NCI-H2171 treated with DMSO at 0.1 percent for 48 hours (cell line): Measurements from ENCODE around the gene ZNF236.

ENCODE experiments used
- DNase-seq: peaks from one replicate; lab custom pipeline; 2025; lab: John Stamatoyannopoulos, UW

The ZNF236 gene

DNA sequence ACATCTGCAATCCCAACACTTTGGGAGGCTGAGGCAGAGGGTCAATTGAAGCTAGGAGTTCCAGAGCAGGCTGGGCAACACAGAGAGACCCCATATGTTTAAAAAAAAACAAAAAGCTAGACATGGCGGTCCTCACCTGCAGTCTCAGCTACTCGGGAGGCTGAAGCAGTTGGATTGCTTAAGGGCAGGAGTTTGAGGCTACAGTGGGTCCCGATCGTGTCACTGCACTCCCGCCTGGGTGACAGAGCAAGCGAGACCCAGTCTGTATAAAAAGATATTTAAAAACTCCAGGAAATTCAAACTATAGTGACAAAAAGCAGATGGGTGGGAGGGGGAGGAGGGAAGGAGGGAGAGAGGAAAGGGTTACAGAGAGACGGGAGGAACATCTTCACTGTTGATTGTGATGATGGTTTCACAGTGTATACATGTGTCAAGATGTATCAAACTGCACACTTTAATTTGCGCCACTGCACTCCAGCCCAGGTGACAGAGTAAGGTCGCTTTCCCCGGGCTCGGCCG is 942 bp upstream of the ZNF236 start:
- DNase-seq, result peak; percentile 35

- peak; percentile 20 for DNase-seq
Measured at GRCh38 chr18:76821875-76822505, 367 bp upstream of the ZNF236 start.

DNA sequence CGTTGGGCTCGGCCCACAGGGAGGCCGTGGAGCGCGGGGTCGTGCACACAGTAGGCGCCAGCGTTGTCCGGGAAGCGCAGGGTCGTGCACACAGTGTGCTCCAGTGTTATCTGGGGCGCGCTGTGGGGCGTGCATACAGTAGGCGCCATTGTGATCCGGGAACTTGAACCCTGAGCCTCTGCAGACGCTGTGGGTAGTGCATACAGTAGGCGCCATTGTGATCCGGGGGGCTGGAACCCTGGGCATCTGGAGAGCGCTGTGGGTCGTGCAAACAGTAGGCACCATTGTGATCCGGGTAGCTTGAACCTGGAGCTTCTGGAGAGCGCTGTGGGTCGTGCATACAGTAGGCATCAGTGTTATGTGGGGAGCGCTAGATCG is 793 bp downstream of the ZNF236 start:
- DNase-seq, result no peak

DNA sequence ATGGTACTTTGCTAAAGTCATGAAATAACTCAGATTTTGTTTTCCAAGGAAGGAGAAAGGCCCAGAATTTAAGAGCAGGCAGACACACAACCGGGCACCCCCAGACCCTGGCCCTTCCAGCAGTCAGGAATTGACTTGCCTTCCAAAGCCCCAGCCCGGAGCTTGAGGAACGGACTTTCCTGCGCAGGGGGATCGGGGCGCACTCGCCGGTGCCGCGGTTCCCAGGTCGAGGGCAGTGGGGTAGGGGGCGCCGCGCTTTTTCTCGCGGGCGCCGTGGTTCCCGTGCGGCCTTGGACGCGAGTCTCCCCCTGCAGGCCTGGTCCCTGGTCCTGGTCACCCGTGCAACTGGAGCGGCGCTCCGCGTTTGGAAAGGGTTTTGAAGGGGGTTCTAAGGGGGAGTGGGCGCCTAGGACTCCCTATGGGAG is 1.2 kb downstream of the ZNF236 start:
- no peak for DNase-seq

DNA sequence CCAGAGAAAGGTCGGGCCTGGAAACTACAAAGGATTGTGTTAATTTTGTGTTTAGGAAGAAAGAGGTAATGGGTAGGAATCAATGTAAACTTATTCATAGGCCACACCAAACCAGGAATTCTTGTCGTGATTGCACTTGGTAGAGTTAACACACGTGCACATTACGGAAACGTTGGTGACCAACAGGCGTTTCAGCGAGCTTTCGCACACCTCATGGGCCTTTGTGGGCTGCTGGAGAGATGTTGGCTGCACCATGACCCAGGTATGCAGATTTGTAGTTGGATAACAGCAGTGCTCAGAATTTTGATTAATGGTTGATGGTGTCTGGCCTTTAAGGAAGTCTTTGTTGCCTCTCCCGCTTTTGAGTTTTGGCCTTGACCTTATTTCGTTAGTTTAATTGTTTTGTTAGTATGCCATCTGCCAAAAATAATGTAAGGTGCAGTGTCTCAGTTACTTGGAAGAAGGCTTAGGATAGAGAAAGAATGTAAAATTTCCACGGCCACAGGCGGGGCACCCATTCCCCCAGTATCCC is 1.9 kb downstream of the ZNF236 start:
- no peak for DNase-seq

GRCh38 chr18:76824754-76825153 is 2.4 kb downstream of the ZNF236 start:
- DNase-seq, result no peak

- DNase-seq, result no peak
Measured at GRCh38 chr18:76827205-76828200, 5.1 kb downstream of the ZNF236 start.

DNA sequence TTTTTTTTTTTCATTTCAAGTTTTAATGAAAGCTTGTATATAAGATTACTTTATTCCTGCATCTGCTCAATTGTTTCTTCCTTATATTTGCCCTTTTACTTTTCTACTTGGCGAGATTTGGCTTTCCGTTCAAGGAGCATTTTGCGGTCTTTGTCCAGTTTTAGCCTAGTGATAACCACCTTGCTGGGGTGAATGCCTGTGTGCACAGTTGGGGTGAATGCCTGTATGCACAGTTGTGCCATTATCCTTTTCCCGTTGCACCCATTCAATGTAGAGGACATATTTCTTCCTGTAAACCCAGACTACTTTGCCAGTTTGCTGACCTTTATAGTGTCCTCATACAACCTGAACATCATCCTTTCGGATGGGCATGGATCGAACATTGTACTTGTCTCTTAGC is 12.0 kb downstream of the ZNF236 start:
- DNase-seq, result no peak

DNA sequence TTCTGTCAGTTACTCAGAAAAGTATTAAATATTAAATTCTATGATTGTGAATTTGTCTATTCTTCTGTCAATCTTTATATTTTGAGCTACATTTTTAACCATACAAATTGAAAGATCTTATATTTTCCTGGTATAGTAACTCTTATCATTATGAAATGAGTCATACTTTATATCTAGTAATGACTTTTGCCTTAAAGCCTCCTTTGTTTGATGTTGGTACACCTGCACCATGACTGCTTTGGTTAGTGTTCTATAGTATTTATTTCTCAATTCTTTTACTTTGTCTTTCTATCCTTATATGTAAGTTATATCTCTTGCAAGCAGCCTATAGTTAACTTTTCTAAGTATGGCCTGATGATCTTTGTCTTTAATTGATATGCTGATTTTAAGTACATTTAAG is 13.0 kb downstream of the ZNF236 start:
- DNase-seq, result no peak

DNA sequence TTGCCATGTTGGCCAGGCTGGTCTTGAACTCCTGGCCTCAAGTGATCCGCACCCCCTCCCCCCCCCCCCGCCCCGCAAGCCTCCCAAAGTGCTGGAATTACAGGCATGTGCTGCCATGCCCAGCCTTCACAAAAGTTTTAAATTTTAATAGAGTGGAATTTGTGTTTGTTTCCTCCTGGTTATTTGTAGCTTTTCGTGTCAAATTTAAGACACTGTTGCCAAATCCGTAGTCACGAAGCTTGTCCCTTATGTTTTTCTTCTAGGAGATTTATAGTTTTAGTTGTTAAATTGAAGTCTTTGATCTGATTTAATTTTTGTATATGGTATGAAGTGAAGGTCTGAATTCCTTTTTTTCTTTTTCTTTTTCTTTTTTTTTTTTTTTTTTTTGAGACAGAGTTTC is 14.7 kb downstream of the ZNF236 start:
- DNase-seq, result no peak

DNA sequence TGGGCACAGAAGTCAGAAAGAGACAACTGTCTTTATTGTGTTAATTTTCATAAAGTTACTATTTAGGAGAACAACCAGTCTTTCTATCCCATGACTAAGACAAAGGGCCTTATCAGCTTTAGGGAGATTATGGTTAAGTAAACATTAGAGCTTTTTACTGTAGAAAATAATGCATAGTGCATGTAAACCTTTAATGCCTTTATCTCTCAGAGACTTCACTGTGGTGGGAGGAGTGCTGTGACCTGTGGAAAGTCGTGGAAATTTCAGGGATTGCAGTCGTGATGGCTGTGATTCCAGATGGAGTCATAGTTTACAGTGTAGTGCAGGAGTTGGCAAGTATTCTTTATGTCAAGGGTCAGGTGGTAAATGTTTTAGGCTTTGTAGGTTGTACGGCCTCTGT is 15.8 kb downstream of the ZNF236 start:
- no peak for DNase-seq

DNA sequence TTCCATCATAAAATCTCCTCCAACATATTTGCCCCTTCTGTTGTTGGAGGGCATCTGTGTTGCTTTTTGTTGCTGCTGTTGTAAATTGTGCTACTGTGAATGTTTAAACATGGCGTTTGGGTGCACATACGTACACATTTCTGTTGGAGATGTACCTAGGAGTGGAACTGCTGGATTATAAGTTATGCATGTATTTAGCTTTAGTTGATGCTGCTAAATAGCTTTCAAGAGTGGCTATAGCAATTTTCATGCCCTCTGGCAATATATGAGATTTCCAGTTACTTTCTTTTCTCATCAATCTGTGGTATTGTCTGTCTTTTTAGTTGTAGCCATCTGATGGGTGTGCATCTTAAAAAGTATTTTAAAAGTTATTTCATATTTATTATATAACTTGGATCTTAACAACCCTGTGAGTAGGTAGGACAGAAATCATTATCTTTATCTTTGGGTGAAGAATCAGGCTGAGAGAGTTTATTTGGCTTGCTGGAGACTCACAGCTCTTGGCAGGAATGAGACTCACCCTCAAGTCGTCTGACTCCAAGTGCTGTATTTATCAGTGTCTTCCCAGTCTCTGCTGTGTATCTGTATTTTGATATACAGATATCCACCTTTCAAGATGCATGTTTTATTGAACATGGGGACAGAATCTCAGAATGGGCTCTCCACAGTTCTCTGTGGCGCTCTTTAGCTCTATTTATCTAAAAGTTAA is 16.9 kb downstream of the ZNF236 start:
- no peak for DNase-seq

- DNase-seq, result no peak
Measured at GRCh38 chr18:76842837-76843530, 20.6 kb downstream of the ZNF236 start.

DNA sequence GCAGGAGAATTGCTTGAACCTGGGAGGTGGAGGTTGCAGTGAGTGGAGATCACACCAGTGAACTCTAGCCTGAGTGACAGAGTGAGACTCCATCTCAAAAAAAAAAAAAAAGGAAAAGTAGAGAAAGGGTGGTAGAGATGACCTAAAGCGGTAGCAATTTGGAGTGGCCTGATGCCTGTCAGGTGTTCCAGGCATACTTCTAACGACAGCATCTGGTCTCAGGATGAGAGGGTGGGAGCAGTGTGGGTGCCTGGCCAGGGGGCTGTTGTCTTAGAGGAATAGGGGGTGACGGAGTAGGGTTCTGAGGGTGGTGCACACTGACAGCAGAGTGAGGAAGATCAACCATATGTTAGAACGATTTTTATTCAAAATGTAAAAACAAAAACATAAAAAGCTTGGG is 21.8 kb downstream of the ZNF236 start:
- DNase-seq, result no peak

DNA sequence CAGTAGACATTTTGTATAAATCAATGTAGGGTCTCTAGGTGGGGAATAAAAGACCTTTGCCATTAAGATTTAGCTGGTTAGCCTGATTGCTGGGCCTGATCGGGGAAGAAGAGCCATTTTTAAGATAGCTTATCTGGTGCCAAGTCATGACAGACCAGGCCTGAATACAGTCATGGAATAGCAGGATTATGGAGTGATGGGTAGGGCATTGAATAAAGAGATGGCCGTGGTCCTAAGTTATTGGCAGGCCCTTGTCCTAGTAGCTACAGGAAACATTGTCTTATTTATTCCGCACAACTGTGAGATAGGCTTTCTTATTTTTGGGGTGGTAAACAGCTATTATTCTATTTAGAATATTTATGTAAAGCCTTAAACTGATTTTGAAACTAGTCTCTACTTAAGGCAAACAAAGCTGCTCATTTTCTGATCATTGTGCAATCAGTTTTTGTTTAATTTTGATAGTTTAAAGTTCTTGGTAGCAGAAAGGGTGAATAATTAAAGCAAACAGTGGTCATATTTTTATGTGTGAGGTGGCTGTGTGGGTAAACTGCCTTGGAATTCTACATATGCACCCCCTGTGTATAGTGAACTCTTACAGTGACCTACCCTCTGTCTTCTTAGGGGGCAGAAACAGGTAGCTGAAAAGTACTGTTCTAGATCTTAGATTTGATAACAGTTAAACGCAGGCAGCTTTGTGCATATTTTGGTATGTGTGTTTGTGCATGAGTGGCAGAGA is 22.6 kb downstream of the ZNF236 start:
- no peak for DNase-seq

- no peak for DNase-seq
Measured at GRCh38 chr18:76846217-76846616, 23.9 kb downstream of the ZNF236 start.

DNA sequence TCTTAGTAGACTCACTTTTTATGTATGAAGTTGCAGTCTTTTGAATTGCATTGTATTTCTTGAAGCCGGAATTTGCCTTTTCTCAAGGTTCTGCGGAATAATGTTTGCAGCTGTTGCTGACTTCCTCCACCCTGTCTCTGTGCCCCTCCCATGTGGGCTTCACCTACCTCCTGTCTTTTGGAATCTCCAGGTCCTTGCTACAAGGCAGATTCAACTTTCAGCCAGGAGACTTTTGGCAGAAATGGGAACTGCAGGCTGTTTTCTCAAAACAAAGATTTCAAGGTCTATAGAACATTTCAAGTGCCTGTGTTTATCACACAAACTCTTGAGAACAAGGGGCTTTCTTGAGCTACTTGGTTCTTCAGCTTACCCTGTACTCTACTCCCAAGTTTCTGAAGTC is 25.6 kb downstream of the ZNF236 start:
- no peak for DNase-seq

DNA sequence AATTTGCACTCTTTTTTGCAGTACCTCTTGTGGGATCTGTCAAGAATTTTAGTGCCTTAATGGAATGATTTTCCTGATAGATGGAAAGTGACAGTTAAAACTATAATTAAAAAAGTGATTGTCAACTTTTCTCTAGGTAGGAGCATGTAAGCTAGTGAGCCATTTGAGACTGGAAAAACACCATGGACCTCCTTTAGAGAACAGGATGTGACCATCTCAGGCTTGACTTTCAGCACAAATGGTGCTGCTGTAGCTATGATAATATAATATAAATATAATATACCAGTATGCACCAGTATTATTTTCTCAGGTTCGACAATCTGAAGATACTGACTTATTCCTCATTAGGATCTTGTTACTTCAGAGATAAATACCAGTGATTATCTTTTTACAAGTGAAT is 27.8 kb downstream of the ZNF236 start:
- DNase-seq, result no peak

DNA sequence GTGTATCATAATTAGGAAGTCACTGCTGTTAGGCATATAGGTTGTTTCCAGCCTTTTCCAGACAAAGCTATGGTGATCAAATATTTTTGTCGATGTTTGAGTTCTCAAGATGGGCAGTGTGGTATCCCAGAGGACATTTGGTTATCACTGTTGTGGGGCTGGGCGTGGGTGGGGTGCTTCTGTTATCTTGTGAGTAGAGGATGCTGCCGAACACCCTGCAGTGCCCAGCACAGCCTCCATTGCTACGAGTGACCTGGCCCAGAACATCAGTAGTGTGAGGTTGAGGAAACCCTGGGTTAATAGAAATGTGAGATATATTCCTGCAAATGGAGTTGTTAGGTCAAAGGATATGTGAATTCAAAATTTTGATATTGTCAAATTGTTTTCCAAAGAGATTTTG is 33.2 kb downstream of the ZNF236 start:
- no peak for DNase-seq

GRCh38 chr18:76857476-76857875 is 35.1 kb downstream of the ZNF236 start:
- no peak for DNase-seq
